Pancreas (tissue), 10 donors: ENCODE measurements around the gene CCDC192. TPM values are rescaled to one million over a fixed set of nuclear protein-coding genes. Genes with fewer than 3 reads are reported as not detected.
"Not testable (repeated sequence)": the region's sequence is repeated elsewhere in the genome, so short reads cannot be mapped to it uniquely, and the experiment has no call there.

Experiments
- ATAC-seq, 4 donors: fragments of 200-7000 bp; cut with Tn5 transposase; one replicate each; pipeline versions ENCODE4 v1.8.0 to v1.9.1; 2020; ENCODE audit warnings: mild to moderate bottlenecking in 4 of 4, moderate library complexity in 4 of 4
- DNase-seq, 6 donors: peaks; one replicate each; pipeline ENCODE4 v3.0.0-alpha.2; 2020
- FAIRE-seq: peaks from 2 replicates; lab custom pipeline; 2012; peaks lifted over from hg19 to GRCh38; lab: Jason Lieb, UNC
- H3K27ac ChIP-seq, 4 donors: fragments of 200-600 bp; sonication (generic); 1 replicate in 3 of 4; 2 replicates in 1 of 4; pipeline versions ENCODE4 v1.5.0 to v1.8.0; 2020
- H3K27me3 ChIP-seq, 4 donors: fragments of 200-600 bp; one replicate each; pipeline ENCODE4 v1.8.0; 2021
- H3K36me3 ChIP-seq, 3 donors: fragments of 200-600 bp; sonication (generic) in 1 of 3; one replicate each; pipeline versions ENCODE4 v1.5.0 to v1.8.0; 2020 to 2021
- H3K4me1 ChIP-seq, 3 donors: fragments of 200-600 bp; one replicate each; pipeline ENCODE4 v1.8.0; 2021
- H3K4me3 ChIP-seq, 4 donors: fragments of 200-600 bp; sonication (generic) in 2 of 4; one replicate each; pipeline versions ENCODE4 v1.5.0 to v1.8.0; 2020 to 2021
- H3K9me3 ChIP-seq, 4 donors: fragments of 200-600 bp; one replicate each; pipeline ENCODE4 v1.8.0; 2021
- WGBS, 2 donors: extraction: QIAGEN DNeasy Blood & Tissue Kit; methylation state at CpG; one replicate each; pipeline ENCODE4 v1.1.7; 2013; 5-methylcytosine and 5-hydroxymethylcytosine counted together
- intact Hi-C, 3 donors: fragments of 100-400 bp; cut with DNase I; formaldehyde crosslinking; loops; one replicate each; pipeline versions ENCODE4 v1.11.1 to v1.14.2; 2022
- polyA plus RNA-seq, 2 donors: library from polyadenylated mRNA; stranded (reverse); fragments of 200-250 nt; gene quantifications; one replicate each; pipeline ENCODE4 v1.2.3, GENCODE V29; 2013
- total RNA-seq, 6 donors: library from RNA; stranded (reverse); fragmentation: NEBNext Ultra II Directional in 4 of 6; extraction: Animal tissue kit (Norgen Biotek cat#: 25700) in 4 of 6; gene quantifications; one replicate each; pipeline versions ENCODE4 v1.2.1 to v1.2.4, GENCODE V29; 2021 to 2023
- TF ChIP-seq, protein P1 (sequence below), 4 donors: fragments of 200-600 bp; sonication (generic) in 3 of 4; IDR thresholded peaks; one replicate each; pipeline versions ENCODE4 v1.5.0 to v1.8.0; 2021; ENCODE audit warnings: antibody characterized with exemption in 4 of 4
- donor health status: healthy with polysubstance abuse.
- donor health status: DM: no; HTN: no; CAD: no; lungs with moderate emphysema.
- donor health status: DM: no; HTN: no; CAD: no.
- donor health status: control.
- donor health status: control.
- donor health status: Bipolar disorder and iron deficiency.
- donor health status: DM: yes; HTN: yes; CAD: no.
- donor health status: DM: no; HTN: no; CAD: no.
- donor health status: DM: no; HTN: no; CAD: no.
- donor health status: DM: yes; HTN: yes; CAD: no.

Gene CCDC192
- total and polyA plus RNA-seq, 8 donors = not detected

DNA sequence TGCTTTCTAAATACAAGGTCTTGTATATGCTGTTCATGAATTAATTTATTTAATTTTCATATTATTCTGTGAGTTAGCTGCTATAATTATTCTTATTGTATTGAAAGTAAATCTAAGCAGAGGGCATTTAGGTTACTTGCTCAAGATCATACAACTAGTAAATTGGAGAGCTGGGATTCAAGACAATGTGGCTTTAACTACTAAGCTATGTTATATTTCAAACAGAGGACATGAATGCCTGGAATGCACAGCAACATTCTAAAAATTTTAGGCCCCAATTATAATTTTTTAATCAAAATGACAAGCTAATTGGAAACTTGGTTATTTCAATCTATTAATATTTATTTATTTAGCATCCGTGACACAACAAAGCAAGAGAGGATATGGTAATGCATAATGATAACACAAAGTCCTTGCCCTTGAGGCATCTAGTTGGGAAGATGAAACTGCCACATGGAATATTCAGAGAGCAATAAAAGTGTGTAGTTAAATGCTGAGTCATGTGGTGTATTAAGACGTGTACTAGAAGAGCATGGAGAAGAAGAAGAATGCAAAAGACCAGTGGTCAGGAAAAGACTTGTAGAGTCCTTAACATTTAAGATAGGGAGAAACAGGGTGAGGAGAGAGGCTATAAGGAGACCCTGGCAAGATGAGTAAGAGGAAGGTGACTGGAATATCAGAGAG is 29.9 kb upstream of the CCDC192 start:
- Histone ChIP-seq H3K27me3 (no peaks in the 10 kb centered on the region), H3K27ac (no peak overlapping the region), H3K9me3 (no peaks in the 10 kb centered on the region), H3K4me1 (no peaks in the 10 kb centered on the region), H3K36me3 (no peaks in the 10 kb centered on the region), H3K4me3 (no peak overlapping the region)
- DNase-seq (no peak), FAIRE-seq (no peak), ATAC-seq (no peak)
- WGBS, 2 donors = 78 to 87% methylated on average over 2 of the region's 2 CpGs
- intact Hi-C loops = no loop called here
- TF ChIP-seq, protein P1, sequence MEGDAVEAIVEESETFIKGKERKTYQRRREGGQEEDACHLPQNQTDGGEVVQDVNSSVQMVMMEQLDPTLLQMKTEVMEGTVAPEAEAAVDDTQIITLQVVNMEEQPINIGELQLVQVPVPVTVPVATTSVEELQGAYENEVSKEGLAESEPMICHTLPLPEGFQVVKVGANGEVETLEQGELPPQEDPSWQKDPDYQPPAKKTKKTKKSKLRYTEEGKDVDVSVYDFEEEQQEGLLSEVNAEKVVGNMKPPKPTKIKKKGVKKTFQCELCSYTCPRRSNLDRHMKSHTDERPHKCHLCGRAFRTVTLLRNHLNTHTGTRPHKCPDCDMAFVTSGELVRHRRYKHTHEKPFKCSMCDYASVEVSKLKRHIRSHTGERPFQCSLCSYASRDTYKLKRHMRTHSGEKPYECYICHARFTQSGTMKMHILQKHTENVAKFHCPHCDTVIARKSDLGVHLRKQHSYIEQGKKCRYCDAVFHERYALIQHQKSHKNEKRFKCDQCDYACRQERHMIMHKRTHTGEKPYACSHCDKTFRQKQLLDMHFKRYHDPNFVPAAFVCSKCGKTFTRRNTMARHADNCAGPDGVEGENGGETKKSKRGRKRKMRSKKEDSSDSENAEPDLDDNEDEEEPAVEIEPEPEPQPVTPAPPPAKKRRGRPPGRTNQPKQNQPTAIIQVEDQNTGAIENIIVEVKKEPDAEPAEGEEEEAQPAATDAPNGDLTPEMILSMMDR (IDR thresholded peaks at IDR 0.05) = no peak

DNA sequence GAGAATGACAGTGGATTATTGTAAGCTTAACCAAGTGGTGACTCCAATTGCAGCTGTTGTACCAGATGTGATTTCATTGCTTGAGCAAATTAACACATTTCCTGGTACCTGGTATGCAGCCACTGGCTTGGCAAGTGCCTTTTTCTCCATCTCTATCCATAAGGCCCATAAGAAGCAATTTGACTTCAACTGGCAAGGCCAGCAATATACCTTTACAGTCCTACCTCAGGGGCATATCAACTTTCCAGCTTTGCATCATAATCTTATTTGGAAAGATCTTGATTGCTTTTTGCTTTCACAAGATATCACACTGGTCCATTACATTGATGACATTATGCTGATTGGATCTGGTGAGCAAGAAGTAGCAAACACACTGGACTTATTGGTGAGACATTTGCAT is 26.2 kb upstream of the CCDC192 start:
- H3K4me1 ChIP-seq, FAIRE-seq, intact Hi-C loops, H3K9me3 ChIP-seq, DNase-seq, H3K27me3 ChIP-seq, H3K36me3 ChIP-seq, H3K27ac ChIP-seq, H3K4me3 ChIP-seq, ATAC-seq: not testable (repeated sequence)

DNA sequence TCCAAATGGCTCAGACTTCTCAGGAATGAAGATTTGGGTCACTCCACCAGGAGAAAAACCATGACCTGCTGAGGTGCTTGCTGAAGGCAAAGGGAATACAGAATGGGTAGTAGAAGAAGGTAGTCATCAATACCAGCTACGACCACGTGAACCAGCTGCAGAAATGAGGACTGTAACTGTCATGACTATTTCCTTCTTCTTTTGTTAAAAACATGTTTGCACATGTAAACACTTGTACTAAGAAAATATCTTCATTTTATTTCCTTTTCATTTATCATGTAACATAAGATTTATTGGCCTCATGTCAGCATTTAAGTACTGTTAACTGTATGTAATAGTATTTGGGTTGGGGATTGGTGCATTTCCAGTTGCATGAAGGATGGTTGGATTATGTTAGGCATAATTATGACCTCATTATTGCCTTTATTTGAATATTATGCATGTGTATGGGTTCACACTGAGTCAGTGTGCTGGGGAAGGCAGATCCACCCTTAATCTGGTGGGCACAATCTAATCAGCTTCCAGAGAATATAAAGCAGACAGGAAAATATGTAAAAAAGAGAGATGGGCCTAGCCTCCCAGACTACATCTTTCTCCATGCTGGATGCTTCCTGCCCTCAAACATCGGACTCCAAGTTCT is 23.4 kb upstream of the CCDC192 start:
- H3K27me3 ChIP-seq = not testable (repeated sequence)

DNA sequence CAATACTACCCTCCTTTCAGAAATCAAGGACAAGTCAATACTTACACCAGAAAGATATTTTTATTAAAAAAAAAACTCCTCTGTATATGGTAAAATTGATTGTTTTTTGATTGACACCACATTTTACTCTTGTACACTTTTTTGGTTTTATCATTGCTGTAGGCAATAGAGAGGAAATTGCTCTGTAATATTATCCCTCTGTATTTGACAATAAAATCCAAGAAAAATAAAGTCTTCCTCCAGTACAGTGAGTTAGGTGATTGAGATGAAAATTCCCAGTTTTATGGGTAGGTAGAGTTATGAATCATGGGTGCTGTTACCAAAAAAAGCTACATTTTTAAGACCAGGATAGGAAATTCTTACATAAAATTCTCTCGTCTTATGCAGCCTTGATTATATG is 22.6 kb upstream of the CCDC192 start:
- no peak for FAIRE-seq
- H3K27me3 ChIP-seq = no peaks in the 10 kb centered on the region
- no peaks in the 10 kb centered on the region for H3K4me1 ChIP-seq
- WGBS, 2 donors = 86 to 93% methylated on average over 1 of the region's 1 CpG
- no peaks in the 10 kb centered on the region for H3K9me3 ChIP-seq
- no peak overlapping the region for H3K4me3 ChIP-seq
- no peaks in the 10 kb centered on the region for H3K36me3 ChIP-seq
- no peak for DNase-seq
- TF ChIP-seq, protein P1 (IDR thresholded peaks at IDR 0.05) = no peak
- no peak overlapping the region for H3K27ac ChIP-seq
- ATAC-seq = no peak
- intact Hi-C loops = no loop called here

More for the DNA sequence above, 23.4 kb upstream of the CCDC192 start:
- FAIRE-seq, DNase-seq, H3K36me3 ChIP-seq, H3K4me1 ChIP-seq, H3K4me3 ChIP-seq, H3K27ac ChIP-seq, intact Hi-C loops, ATAC-seq, H3K9me3 ChIP-seq: not testable (repeated sequence)
- whole genome bisulfite sequencing, 2 donors = 94% methylated on average over 3 of the region's 3 CpGs

DNA sequence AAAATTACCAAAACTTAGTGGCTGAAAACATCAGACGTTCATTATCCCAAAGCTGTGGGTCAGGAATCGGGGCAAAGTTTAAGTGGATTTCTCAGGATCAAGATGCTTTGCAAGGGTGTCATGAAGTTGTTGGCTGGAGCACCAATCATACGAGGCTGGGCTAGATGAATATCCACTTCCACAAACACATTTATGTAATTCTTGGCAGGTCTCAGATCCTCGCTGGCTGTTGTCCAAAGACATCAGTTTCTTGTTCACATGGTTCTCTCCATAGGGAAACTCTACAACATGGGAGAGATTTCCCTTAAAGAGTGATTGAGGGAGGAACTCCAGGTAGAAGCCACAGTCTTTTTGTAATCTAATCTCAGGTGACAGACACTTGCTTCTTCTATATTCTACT is 20.2 kb upstream of the CCDC192 start:
- Histone ChIP-seq H3K27ac (no peak overlapping the region), H3K27me3 (no peaks in the 10 kb centered on the region), H3K4me1 (no peaks in the 10 kb centered on the region), H3K36me3 (no peaks in the 10 kb centered on the region), H3K9me3 (no peaks in the 10 kb centered on the region), H3K4me3 (no peak overlapping the region)
- ATAC-seq (no peak), DNase-seq (no peak), FAIRE-seq (no peak)
- WGBS, 2 donors = 65 to 71% methylated on average over 4 of the region's 4 CpGs
- intact Hi-C loops = no loop called here
- TF ChIP-seq, protein P1 (IDR thresholded peaks at IDR 0.05) = no peak
